Right forelimb (tissue), 1 donor: ENCODE measurements around the gene PRG3.
A peak's percentile ranks its signal among the peaks of the same experiment; 100 is the strongest.

Experiments
- DNase-seq: peaks from one replicate; pipeline ENCODE4 v3.0.0-alpha.2; 2018

Gene PRG3, protein sequence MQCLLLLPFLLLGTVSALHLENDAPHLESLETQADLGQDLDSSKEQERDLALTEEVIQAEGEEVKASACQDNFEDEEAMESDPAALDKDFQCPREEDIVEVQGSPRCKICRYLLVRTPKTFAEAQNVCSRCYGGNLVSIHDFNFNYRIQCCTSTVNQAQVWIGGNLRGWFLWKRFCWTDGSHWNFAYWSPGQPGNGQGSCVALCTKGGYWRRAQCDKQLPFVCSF

DNA sequence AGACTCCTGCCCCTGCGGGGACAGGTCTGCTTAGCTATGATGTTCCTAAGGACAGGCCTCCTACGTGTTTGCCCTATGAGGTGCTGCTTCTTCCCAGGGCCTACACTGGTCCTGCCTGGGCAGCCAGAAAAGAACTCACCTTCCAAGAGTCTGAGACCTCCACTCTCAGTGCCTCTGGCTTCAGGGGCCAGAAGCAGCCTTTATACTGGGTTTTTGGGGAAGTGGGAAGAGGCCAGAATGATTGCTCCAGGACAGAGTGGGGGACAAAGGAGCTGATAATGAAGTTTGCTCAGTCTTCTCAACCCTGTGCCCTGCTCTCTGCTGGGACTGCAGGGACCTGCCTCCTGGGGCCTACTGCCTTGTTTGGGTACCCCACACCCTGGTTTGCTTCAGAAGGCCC is at the start of gene PRG3:
PRG3 (minus strand) TSS at position 176 of the 400 bp plus-strand sequence. CDS start 442 bp downstream, outside the sequence.
- no peak for DNase-seq

DNA sequence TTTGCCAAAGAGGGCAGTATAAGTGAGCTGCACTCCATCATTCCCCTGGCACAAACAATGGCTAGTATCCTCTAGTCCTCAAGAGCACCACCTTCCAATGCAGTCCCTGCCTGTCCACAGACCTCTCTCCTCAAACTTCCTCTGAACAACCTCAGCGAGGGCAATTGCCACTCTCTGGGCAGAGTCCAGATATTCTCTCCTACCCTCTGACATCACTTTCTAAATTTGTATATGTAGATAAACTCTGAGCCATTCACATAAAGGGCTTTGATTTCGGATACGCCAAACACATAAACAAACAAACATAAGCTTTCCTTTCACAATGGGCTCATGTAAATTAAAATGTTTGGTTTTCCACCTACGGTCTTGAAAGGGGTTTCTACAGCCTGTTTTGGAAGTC is 49.0 kb upstream of the PRG3 start:
- no peak for DNase-seq

DNA sequence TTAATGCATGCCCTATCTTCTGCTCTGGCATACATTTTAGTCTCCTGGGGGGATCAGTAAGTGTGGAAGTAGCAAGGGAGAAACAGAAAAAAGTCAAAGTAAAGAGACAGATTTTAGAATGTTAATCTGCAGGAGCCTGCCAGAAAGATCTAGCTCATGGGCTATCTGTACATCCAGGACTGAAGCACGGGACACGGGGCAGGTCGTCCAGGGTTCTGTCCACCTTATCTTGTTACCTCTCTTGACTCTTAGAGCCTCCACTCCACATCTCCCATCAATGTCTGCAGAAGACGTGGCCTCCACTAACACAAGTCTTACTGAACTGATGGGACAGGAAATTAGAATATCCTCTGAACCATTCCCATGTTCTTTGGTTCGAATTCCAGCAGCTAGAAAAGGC is 47.7 kb upstream of the PRG3 start:
- DNase-seq, result no peak

DNA sequence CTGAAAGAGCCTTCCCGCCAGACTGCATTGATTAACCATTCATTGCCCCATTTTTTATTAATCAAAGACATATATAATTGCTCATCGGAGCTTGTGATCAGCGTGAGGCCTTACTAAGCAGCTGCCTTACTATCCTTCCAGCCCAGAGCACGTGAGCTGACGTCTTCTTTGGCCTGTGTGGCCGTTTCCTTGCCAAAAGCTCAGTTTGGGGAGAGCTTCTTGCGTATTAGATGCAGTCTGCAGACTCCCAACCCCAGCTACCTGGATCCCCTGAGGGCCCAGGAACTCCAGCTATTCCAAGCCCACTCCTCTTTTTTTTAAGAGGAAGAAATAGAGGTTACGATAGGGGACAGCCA is 46.8 kb upstream of the PRG3 start:
- peak; percentile 86 for DNase-seq

DNA sequence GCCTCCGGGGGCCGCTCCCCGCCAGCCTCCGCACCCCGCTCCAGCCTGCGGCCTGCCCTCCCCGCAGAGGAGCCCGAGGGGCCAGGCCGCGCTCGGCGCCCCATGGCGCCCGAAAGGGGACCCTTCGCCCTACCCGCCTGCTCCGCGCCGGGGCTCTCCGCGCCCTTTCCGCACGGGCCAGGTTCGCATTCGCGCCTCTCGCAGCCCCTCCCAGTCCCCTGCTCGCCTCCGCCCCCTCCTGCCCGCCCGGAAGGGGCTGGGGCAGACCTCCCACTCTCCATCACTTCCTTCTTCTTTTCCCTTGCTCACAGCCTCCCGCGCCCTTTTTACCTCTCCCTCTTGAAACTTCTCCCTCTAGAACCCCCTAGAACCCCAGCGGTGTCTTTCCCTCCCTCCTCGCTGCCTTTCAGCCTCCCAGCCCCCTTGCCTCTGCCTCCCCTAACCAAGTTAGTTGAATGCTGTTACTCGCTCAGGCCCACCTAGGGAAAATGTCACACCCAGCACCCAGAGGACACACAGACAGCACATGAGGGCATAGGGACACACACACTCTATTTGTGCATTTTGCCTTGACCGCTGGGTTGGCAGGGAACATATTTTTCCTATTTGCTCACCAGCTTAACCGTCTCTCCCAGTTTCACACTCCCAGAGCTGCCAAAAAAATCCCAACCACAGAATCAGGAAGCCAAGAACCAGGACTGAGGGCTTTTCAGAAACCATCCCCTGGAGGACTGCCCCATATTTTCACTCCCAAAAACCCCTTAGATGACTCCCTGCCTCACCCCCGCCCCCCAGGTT is 46.2 kb upstream of the PRG3 start, which contains the start of gene SLC43A3:
SLC43A3 (minus strand) TSS at position 193 of the 798 bp plus-strand sequence. CDS start 949 bp downstream, outside the sequence.
- DNase-seq, result peak; percentile 88

DNA sequence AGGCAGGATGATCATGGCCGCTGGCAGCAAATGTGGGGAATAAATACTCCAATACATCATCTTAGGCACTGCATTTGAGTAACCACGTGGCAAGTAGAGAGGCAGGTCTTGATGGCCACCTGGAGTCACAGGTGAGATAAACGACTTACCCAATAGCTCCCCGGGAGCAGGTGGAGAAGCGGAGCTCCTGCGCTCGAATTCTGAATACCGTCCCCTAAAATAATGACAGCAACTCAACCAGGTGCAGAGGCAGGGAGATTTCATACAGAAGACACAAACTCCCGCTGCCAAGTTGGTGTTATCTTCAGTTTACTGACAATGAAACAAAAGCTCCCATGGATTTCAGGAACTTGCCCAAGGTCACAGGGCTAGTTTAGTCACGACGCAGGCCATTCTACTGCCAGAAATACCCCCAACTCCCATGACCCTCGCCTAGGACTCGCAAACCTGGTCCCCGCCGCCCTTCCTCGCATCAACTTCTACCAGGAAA is 45.5 kb upstream of the PRG3 start:
- no peak for DNase-seq

DNA sequence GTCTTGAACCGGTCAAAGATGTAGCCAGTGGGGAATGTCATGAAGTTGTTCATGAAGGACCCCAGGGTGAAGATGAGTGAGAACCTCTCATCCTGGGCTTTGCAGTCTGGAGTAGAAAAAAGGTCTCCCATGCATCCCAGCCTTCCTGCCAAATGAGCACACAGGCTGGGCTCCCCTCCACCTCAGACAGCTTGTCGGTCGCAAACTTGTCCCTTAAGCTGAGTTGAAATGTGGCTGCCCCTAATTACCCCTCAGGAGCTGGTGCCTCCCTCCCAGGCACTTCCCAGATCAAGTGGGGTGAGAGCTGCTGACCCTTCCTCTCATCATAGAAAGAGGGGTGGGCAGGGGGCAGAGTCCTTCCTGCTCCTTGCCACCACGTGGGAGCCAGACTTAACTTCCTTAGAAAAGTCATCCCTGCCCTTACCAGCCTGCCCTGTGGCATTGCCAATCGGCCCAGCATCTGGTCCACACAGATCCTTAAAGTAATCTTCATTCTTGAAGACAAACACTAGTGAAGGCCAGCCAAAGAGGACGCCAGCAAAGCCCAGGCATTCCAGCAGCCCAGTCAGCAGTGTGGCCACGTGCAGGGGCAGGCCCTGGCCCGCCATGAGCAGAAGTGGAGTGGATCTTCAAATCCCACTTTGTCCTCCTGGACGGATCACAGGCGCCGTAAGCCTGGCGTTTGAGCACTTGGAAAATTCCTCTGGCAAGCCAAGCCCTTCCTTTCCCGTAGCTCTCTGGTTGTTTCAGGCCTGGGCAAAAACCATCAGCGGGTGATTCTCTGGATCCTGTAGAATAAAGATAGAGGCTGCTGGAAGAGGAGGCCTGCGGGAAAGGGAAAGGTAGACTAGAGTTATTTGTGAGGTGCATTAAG is 44.9 kb upstream of the PRG3 start:
- peak; percentile 80 for DNase-seq

DNA sequence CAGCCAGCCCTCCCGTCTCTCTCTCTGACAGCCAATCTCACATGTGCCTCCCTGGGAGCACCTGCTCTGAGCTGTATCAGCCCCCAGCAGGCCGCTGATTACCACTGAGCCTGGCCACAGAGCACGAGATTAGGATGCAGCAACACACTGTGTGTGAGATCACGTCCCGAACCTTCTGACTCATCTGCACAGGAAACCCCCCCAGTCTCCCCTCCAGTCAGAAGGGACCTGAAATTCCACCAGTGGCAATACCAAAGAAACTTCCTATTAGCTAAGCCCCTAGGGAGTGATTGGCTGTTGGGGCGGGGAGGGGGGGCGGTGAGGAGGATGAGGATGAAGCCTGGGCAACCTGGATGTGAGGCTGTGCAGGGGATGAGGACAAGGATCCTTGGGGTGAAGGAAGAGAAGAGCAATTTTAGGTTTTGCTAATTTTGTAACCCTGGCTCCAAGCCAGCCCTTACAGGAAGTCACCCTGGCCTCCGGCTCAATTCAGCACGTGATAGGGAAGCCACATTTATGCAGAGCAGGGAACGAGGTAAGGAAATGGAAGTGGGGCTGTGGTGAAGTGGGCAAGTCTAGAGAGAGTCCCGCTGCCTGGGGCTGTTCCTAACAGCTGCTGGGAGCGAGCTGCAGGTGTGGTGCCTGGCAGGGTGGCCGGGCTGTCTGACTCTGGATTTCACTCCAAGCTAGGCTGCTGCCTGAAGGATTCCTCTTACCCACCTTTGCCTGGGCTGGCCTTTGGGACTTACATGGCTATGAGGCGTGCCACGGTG is 44.0 kb upstream of the PRG3 start:
- peak; percentile 56 for DNase-seq

DNA sequence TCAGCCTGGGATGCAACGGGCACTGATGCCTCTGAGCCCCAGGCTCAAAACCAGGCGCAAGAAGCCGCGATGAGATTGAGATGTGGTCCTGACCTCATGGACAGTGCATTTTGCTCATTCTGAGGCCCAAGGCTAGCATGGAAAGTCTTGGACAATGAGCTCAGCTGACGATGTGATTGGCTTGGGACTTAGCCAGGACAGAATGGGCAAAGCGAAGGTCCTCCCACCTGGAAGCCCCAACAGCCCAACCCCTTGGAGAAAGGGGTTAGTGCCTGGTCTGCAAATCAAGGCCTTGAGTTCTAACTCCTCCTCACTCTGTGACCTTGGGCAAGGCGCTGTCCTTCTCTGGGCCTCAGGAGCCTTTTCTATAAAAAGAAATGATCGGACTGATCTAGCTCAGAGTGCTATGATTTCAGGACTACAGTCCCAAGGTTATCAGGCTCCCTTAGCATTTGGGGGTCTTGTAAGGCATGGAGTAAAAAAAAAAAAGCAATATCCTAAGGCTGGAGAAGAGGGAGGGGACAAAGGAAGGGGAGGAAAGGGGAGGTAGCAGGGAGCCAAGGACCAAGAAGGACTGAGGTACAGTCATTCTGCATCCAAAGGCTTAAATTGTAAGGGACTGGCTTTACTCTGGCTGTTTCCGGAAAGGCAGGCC is 43.3 kb upstream of the PRG3 start:
- no peak for DNase-seq

DNA sequence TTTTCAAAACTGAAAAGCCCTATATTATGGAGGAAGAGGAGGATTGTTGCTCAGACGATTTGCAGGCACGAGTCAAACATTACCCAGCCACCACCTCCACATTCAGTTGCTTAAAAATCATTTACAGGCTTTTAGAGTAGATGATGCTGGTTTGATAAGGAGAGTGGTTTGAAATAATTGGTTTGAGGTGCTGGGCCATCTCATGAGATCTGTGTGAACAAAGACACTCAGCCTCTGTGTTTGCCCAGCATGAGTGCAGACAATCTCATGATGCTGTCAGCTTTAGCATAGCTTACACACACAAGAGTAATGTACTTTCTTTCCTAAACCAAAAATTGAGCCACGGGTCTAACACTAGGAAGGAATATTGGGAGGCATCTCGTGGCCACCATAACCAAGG is 41.7 kb upstream of the PRG3 start:
- DNase-seq, result no peak

DNA sequence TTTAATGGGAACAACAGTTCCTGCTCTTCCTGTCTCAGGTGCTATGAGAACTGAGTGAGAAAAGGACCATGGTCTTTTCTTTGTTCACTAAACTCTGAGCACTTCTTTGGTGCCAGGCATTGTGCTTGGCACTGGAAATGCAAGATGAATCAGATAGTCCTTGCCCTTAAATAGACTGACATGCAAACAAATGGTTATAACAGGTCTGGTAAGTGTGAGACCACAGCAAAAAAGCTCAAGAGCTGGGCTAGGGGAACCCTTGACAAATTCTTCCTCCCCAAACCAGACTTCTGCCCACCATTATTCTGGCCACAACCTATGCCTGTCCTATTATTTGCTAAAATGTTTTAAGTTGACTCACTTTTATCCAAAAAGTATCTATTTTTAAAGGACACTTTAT is 40.9 kb upstream of the PRG3 start:
- DNase-seq, result no peak

DNA sequence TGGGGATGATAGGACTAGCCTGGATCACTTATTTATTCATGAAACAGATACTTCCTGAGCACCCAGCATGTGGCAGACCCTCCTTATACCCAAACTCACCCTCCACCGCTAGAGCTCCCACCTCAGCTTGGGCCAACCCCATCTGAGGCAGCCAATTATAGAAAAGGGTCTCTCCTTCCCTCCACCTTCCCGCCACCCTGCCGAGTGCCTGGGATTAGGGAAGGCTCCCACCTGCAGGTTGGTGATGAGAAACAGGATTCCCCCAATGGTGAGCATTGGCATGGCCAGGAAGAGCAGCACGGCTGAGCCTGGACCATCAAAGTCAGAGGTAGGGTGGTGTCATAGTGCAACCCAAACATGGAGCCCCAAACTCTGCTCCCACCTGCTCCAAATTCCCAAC is 40.1 kb upstream of the PRG3 start:
- DNase-seq, result no peak

DNA sequence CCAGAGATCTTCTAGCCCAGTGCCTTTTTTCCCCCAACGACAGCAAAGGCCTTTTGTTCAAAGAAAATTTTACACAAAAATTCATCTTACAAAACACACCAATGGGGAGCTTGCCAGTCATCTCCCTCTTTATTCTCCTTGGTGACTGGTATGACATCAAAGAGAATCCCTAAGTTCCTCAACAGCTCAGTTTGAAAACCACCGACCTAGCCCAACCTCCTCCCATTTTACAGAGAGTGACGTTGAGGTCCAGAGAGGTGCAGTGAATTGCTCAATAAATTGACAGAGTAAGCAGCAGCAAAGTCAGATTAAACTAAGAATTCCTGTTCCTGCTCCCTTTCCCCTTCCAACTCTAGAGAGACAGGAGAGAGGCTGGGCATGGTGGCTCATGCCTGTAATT is 38.2 kb upstream of the PRG3 start:
- DNase-seq, result no peak

DNA sequence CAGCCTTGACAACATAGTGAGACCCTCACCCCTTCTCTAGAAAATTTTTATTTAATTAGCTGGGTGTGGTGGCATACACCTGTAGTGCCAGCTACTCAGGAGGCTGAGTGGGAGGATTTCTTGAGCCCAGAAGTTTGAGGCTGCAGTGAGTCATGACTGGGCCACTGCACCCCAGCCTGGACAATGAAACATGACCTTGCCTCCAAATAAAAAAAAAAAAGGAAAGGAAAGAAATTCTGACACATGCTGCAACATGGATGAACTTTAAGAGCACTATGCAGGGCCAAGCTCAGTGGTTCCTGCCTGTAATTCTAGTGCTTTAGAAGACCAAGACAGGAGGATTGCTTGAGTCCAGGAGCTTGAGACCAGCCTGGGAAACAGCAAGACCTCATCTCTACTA is 37.2 kb upstream of the PRG3 start:
- no peak for DNase-seq

DNA sequence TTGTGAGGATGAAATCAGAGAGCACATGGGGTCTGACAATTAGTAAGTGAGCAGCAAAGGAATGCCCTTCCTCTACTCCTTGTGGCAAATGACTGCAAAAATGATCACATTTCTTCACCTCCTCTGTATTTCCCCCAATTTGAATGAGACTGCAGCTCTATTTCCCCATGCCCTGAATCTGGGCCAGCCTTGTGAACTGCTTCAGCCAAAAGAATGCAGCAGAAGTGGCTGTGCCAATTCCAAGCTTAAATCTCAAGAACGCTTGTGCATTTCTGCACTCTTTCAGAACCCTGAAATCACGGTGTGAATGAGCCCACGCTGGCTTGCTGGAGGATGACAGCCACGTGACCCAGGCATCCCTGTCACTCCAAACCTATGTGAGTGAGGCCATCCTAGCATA is 36.1 kb upstream of the PRG3 start:
- DNase-seq, result no peak

DNA sequence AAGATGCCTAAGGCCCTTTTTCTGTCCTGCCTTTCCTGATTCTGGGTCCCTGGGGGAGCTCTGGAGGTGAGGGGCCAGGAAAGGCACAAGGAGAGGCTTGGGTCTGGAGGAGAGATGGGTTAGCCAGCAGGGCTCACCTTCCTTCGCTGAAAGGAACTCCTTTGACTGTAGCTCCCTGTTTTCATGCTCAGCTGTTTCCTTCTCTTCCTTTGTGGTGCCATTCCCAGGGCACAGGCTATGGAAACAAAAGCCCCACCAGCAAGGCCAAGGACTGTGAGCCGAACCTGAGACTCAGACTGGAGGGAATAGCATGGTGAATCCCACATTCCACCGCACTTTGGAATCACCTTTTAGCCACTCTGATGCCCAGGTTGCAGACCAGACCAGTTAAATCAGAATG is 35.5 kb upstream of the PRG3 start:
- no peak for DNase-seq

DNA sequence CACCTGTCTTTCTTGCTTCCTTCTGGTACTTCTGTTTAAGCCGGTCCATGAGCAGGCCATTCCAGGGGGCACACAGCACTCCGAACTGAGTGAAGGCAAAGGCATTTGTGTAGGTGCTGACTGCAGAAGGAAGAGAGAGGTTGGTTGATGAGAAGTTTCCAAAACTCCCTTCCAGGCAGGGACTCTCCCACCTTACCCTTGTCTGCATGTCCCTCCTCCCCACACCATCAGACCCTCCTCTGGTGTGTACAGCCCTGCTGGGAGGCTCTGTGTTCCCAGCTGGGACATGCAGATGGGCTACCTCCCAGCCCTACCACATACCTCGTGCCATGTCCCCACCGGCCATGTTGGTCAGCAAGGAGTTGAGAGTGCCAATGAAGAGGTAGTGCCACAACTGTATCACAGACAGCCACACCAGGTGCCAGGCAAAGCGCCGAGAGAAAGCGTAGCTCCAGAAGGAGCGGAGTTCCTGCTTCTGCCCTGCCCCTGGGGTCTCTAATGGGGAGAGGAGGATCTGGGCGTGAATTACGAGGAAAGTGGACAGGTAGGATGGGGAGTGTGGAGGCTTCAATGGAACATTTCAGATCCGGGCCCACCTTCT is 33.8 kb upstream of the PRG3 start:
- DNase-seq, result no peak

DNA sequence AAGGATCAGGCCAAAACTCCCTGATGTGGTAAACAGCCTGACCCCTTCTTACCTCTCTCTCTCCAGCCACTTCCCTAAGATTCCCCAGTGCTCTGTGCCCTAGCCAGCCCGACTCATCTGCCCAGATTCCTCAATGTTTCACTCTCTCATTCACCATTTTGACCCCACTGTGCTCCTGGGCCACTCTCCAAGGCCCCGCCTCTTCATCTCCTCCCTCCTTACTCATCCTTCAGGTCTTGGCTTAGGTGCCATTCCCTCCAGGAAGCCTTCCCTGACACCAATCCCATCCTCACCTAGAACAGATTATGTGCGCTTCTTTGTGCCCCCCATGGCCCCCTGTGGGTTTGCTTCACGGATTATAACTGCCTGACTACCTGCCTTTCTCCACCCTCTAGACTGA is 32.7 kb upstream of the PRG3 start:
- no peak for DNase-seq

DNA sequence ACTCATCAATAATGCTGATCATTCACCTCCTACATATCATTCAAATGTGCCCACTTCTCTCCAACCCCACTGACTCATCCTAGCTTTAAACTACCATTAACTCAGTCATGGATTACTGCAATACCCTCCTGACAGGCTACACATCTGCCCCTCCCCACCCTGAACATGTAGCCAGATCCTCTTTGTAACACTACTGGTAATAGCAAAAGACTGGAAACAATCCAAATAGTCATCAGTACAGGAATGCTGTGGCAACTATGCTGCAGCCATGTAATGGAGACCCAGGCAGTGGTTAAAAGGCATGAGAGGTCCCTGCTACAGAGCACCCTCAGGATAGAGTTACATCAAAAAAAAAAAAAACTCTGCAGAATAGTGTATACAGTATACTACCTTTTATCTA is 29.3 kb upstream of the PRG3 start:
- DNase-seq, result no peak

DNA sequence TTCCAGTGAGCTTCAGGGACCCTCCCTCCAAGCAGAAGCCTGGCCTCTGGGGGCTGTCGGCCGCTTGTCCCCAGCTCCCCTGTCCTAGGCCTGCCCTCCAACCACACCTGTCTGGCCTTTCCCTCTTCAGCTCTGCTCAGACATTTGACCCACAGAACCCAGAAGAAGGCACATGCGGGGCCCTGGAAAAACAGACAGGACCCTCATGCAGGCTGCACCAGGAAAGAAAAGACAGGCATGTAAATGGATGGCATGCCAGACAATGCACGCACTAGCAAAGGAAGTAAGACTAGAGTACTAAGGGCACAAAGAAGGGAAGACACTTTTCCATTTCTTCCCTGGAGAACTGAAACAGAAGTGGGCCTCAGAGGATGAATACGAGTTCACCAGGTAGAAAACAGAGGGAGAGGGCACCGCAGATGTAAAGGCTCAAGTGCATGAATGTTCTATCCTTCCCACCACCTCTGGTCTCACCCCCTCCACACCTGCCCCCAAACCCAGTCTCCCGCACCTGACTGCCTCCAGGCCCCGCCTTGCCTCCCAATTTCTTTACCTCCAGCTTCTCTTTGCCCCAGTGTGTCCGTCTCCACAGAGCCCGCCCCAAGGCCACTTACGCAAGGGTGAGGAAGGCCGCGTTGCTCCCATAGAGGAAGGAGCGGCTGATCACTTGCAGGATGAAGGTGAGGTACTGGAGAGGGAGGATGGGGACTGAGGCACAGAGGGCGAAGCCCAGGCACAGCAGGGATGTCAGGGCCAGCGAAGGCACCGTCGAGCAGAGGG is 28.6 kb upstream of the PRG3 start:
- DNase-seq, result no peak

DNA sequence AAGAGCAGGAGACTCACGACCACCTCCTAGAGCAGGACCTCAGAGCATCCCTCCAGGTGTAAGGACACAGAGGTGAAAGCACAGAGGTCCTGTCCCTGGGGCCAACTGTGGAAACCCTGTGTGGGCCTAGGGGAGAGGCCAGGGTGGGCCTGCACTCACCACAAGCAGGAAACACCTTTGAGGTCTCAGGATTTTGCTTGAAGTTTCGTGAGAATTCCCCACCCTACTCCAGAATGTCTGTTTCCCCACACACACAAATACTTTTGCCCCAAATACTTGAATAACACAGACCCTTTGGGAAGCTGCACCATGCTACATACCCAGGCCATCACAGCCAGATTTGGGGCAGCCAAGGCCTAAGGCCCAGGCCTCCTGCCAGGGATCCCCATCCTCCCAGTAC is 27.8 kb upstream of the PRG3 start:
- DNase-seq, result no peak
